GM18520 (cell line): ENCODE results near the gene FAF1.
"Not testable (repeated sequence)": the region's sequence is repeated elsewhere in the genome, so short reads cannot be mapped to it uniquely, and the experiment has no call there.

Experiments
- ATAC-seq: cut with Tn5 transposase; IDR thresholded peaks from one replicate; pipeline ENCODE4 v1.9.1; 2021; ENCODE audit not compliant: unreplicated experiment

Gene FAF1

DNA sequence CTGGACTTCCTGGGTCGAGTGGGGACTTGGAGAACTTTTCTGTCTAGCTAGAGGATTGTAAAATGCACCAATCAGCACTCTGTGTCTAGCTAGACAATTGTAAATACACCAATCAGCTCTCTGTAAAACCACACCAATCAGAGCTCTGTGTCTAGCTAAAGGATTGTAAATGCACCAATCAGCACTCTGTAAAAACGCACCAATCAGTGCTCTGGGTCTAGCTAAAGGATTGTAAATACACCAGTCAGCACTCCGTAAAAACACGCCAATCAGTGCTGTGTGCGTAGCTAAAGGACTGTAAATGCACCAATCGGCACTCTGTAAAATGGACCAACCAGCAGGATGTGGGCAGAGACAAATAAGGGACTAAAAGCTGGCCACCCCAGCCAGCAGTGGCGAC is 243.6 kb downstream of the FAF1 start:
- ATAC-seq, result not testable (repeated sequence)

DNA sequence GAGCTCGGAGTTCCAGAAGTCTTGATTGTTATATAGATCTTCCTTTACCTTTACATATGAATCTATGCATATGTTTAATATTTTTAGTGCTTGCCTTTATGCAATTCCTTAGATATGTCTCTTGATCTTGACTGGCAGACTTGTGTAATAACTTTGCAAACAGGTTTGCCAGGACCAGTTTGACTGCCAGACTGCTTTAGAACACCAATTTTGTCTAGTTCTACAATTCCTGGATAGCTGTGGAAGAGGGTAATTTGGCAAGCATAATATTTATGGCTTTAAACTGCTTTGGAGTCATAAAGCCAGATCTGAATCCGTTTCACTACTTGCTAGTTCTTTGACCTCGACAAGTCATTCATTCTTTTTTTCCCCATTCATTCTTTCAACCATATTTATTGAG is 250.0 kb downstream of the FAF1 start:
- no peak for ATAC-seq

DNA sequence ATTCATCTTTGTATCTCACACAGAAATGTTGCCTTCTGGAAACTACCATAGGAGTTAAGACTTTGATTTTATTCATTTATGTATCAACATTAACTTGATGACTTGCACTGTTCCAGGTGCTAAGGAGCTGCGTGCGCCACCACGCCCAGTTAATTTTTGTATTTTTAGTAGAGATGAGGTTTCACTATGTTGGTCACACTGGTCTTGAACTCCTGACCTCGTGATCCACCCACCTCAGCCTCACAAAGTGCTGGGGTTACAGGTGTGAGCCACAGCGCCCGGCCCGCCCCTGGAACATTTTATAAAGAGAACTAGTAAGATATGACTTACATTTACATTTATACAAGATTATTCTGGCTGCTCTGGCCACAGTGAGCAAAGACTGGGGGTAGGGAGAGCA is 252.2 kb downstream of the FAF1 start:
- no peak for ATAC-seq

DNA sequence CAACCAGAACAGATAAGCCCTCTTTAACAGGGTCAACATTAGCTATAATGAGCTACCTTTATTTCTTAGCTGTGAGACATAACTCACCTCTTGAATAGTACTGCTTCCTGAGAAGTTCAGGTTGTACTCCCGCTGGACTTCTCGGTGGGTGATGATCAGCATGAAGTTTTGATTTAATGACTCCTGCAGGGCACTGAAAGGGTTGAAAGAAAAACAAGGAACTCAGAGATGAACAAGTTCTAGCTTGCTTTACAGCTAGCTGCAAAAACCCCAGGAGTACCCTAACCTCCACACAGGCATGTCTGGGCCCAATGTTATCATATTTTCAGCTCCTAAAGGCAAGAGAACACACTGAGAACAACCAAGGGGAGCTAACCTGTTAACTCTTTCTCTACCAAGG is 254.4 kb downstream of the FAF1 start:
- no peak for ATAC-seq

DNA sequence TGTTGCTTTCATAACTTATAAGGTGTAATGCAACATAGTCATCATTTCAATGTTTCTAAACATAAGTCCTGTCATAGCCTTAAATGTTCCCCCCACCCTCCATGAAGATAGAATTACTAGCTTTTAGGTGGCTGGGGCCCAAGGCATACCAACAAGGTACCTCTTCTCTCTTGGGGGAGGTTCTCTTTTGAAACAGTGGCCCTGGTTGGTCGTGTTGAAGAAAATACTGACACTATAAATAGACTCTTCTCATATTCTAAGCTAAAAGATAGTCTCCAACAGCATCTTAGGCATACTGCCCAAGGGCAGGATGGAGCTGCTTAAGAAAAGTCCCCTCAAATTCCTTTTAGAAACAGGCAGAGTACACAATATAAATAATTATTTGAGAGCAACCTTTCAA is 255.0 kb downstream of the FAF1 start:
- no peak for ATAC-seq

DNA sequence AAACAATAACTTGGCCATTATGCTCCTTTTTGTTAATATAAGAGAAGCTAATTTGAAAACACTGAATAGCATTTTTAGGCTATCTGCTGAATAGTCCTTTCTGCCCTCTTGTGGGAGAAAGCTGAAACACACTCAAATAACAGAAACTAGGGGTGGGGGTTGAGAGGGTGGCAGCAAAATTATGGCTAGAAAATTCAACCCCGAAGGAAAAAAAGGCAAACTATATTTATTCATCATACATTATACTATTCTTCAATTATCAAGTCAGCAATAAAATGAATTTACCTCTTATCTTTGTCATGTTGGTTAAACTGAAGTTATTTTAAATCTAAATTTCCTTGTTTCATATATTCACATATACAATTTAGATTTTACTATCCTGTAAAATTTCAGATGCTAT is 255.9 kb downstream of the FAF1 start:
- no peak for ATAC-seq

DNA sequence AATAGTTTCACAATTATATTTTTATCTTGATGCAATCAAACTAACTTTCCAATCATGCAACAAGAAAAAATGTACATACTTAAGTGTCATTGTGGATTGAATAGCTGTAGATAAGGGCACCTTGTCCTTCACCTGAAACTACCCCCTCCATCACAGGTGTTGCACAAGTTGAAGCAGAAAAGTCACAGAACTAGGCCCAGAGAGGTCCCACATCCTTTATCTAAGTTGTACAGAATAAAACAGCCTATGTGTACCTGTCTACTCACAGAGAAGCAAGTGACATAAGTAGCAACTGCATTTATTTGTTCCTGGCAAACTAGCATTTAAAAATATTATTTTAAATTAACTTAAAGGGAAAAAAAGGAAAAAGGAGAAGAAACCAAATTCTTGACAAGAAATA is 256.8 kb downstream of the FAF1 start:
- no peak for ATAC-seq

DNA sequence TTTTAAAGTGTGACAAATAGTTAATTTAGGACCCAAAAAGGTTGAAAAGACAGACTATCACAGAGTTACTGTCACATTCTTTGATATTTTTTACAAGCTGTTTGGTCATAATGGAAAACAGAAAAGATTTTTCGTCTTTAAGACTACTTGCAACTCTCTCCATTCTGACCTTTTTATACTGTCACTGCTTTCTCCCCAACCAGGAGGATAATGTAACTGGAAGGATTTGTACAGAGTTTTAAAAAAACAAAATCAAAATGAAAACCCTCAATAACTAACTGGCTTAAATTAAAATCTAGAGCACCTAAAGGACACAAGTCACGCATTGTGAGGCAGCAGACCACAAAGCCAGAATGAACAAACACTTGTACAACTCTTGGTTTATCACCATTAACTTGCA is 257.7 kb downstream of the FAF1 start:
- no peak for ATAC-seq

DNA sequence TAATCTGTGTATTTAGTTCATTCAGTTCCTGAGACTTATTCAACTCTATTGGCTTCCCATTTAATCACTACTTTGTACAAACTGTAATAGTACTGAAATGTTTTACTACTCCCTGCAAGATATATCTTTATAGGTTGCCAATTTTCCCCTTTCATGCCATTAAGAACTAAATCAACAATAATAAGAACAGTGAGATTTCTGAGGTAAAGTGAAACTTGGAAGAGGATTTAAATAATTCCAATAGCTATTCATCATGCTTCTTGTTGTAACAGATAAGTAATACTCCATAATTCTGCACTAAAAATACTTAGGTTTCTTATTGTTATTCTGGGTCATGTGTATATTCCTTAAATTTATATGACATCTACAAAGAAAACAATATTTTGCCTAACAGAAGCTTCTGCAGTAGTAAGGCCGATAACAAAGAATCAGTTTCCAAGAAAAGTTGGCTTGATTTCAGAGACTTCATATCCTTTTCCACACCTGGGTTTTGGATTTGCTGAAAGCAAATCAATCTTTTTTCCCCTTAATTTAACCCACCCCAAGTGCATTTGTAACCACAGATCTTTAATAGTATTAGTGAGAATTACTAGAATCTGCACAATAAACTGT is 258.3 kb downstream of the FAF1 start:
- no peak for ATAC-seq

DNA sequence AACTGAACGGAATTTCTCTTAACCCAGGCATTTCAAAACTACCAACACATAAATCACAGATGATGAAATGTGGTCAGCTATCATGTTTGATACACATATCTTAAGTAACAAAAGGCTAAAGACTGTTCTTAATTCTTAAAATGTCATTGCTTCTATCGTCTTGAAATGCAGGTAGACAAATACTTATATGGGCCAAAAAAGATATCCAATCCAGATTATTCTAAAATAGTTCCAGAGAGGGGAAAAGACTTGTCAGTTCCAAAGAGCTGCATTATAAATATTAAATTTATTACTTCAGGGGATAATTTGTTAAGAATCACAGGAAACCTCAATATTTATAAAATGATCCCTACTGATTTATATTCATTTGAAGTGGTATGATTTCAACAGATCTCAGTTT is 259.4 kb downstream of the FAF1 start:
- ATAC-seq, result no peak

DNA sequence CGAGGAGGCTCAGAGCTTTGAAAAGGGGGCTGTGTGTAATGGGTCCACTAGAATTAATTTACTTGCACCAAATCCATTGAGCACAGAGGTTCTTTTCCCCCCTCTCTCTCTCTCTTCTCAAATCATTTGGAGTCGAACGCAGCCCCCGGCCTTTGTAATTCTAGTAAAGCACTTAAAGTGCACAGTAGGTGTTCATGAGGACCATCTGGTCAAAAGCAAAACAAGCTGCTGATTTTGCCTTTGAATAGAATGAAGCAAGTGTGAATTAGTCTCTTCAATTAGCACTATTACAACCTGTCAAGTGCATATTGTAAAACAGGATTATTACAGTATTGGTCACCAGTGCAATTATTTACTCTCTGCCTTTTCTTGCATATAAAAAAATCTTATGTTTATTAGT is 259.9 kb downstream of the FAF1 start:
- ATAC-seq, result no peak

DNA sequence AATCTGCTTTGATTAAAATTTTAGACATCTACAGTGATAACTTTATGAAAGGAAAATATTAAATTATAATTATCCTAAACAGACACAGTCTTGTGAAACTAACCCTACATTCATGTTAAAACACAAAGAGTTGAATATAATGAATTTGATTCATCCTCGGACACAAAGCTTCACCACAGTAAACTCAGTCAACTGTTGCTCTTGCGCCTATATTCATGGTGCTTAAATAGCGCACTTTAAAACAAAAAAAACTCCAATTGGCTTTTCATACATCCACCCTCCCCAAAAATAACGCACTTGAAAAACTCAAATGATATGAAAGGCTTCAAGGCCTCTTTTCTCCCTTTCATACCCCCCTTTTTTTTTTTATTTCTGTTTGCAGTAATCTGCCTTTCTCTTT is 260.3 kb downstream of the FAF1 start:
- ATAC-seq, result no peak

DNA sequence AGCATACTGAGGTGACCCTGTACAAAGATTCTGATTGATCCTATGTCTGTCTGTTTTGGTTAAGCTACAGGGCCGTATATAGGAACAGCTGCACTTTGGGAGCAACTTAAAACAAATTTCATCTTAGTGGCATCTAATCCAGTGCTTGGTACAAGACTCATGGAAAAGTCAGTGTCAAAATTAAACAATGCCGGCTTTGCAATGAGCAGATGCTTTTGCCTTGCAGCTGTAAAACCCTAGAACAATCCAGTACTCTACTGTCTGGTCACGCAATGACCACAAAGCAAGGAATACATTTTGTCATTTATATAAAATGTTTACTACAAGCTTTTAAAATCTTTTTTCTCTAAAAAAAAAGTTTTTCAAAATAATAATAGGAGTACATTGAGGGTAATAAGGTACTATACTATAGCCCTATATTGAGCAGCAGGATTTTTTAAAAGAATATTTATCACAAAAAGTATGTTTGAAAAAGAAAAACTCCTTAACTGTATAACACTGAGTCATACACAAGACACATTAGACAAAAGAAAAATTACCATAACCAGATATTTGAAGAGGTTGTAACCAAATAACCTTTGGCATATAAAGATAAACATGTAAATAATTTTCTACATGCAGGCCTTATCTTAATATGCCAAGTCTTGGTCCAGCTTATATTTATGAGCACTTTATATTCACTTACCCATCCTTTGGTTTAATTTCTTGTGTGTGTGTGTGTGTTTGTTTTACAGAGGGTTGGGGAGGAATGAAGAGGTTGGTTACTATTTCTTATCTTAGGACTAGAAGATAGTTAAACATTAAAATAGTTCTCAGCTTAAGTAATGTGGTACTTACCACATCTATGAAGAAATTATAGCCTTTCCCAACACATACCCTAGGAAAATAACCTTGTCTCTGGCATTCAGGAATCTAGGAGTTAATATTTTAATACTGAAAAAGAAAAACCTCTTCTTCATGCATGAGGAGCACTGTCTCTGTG is 262.3 kb downstream of the FAF1 start:
- ATAC-seq, result no peak

DNA sequence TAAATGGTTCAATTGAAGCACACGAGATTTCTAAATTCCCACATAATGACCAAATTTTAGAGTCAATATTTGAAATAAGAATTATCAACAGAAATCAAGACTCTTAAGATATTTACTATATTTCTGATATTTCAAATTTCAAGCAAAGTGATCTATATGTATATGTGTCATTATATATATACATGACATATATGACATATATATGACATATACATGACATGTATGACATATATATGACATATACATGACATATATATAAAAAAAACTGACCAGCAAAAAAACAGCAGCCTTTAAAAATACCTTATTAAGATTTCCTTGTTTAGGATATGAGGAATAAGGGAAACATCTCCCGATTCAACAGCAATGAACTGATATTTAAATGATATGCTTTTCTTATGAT is 266.2 kb downstream of the FAF1 start:
- no peak for ATAC-seq

DNA sequence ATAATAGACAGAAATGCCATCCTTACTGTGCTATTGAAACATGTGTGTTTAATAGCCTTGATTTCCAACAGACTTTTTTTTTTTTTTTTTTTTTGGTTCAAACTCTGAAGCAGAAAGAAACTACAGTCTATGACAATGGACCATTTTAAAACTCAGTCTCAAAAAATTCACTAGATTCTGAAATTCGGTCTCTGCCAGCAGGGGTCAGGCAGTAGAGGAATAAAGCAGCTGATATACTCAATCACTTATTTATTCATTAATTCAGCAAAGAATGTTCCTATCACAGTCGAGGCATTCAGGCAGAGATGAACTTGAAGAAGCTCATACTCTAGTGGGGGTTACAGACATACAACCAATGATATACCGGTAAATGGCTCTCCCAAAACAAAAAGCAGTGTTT is 275.9 kb downstream of the FAF1 start:
- no peak for ATAC-seq

DNA sequence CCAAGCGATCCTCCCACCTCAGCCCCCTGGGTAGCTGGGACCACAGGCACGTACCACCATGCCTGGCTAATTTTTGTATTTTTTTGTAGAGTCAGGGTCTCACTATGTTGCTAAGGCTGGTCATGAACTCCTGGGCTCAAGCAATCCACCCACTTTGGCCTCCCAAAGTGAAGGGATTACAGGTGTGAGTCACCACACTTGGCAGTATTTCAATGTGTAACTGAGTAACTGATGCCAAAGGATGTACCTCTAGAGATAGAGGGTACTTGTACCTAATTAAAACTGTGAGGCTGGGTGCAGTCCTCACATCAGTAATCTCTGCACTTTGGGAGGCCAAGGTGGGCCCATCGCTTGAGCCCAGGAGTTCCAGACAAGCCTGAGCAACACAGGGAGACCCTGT is 278.1 kb downstream of the FAF1 start:
- no peak for ATAC-seq

DNA sequence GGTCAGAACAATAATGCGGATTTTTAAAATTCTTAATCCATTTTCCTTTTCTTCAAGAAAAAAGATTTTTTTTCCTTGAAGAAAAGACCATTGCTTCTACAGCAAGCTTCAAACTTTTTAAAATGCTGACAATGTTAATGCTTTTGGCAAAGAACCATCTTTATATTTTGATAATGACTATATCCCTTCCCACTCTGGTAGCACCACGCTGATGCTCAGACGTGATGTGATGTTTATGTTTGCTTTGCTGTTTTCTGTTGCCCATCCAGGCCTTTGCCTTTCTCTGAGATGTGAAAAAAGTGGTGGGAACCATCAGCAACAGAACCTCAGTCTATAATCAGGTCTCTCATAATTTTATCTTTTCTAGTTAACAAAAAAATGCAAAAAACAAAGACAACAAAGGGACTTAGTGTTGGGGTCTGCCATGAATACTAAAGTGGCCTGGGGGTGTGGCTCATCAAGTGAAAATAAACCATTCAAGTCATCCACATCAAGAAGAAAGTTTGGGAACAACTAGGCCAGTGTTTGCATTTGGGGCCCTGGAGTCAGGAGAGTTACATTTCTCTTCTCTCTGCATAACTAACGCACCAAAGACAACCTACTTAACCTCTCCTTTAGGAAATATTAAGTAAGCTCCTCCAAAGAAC is 292.2 kb downstream of the FAF1 start:
- ATAC-seq, result no peak

DNA sequence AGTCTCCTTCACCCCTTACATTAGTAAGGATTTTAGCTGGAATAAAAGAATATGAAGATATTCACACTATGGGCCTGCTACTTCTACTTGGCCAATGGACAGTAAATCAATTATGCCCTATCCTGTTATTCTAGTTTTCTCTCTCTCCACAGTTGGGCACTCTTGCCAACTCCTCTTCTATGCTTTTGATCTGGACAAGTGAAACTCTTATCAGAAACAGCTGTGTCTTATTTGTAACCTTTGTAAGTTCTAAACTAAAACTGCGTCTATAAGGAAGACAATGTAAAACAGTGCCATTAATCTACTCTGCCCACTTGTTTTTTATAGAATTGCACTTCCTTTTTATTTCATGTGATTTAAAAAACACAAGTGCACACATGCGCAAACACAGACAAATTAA is 292.8 kb downstream of the FAF1 start:
- ATAC-seq, result no peak

DNA sequence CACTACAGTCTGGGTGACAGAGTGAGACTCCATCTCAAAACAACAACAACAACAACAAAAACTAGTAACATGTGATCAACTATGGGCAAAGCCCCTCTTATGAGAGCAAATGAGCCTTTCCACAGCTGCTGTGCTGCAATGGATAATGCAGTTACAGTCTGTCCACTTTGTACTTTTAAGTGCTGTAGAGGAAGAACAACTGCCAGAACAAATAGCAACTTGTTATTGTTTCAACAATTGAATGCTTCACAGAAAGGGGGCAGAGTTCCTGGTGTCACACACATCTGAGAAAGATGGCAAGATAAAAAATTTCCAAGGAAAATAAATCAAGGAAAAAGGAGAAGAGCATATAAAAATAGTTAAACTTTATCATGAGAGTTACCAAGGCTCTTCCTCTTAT is 293.2 kb downstream of the FAF1 start:
- no peak for ATAC-seq

DNA sequence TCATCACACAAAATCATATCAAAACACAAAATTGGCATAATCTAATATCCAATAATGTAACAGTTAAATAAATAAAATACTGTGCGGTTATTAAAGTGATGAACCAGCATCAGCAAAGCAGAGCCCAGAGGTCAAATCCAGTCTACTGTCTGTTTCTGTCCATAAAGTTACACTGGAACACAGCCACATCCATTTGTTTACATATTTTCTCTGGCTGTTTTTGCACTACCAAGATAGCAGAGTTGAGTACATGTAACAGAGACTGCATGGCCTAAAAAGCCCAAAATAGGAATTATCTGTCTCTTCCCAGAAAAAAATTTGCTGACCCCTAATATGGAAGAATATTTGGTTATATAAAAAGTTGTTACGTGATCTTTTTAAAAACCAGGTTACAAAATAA is 294.7 kb downstream of the FAF1 start:
- no peak for ATAC-seq

DNA sequence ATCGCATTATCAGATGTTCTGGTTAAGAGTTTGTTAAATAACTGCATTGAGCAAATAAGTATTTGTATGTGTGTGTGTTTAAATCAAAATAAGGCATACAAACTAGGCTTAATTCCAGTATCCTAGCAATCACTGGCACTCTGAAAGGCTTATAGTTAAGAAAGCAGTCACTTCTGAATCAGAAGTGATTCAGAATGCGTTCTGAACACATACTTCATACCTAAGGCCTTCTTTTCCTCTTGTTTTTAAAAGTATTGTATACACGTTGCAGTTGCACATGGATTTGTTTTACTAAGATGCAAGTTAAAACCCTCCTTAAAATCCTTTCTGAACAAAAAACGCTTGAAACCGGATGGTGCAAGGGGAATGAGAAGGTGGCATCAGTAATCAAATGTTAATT is 298.4 kb downstream of the FAF1 start:
- no peak for ATAC-seq

DNA sequence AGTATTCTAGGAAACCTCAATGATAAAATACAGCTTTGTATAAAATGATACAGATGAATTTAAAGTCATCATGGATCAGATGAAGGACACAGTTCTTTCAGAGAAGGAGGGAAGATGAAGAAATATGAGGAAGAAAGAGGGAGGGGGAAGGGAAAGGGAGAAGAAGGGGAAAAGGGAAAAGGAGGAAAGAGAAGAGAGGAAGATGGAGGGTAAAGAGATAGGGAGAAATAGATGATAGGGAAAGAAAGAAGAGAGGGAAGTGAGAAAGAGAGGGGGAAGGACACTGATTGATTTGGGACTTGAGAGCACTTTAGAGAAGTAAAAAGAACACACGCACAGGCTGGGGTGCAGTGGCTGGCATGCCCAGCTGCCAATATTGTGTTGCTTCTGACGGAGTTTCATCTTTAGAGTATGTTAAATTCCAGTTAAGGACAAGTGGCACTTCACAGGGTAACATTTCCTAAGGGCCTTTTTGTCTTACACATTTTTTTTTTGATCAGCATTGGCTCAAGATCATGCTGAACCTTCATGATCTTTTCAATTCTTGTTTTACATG is 300.9 kb downstream of the FAF1 start:
- no peak for ATAC-seq
